ENCODE data around the gene MARCHF6. TPM values are rescaled to one million over a fixed set of nuclear protein-coding genes. Genes with fewer than 3 reads are reported as not detected.

The MARCHF6 gene
- total and polyA plus RNA-seq, 2 of the 8 experiments (the other 6 are each of a cell fraction or from before 2014, with no cell fraction given): 93.1 to 118 TPM

DNA sequence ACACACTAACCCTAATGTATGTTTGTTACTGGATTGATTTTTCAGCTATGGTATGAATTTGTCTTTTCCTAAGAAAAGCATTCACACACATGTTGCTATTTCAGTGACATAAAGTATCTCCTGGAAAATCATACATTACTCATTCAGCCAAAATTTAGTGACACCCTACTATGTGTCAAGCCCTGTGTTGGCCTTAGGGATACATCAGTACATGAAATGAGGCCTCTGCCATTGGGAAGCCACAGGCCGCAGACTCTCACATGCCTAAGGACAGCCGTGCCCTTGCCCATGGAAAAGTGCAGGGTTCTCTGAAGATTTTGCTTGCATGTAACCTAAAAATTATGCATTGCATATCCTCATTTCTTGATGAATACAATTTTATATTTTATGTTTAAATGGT is 5.2 kb upstream of the MARCHF6 start:
- no peak overlapping the region for H2BK12ac ChIP-seq (ENCODE audit: low read depth, low read length)
- no peaks in the 10 kb centered on the region for H4K20me1 ChIP-seq (replicated peaks in 1 of 2; ENCODE audit: control insufficient read depth in 1 of 2, insufficient read depth in 2 of 2, low read length in 2 of 2)
- no peak for FAIRE-seq
- H3K23me2 ChIP-seq (ENCODE audit: low read depth, low read length): no peaks in the 10 kb centered on the region
- peaks cover 2 to 8% (median 4%) of the 10 kb centered on the region in 4 experiments; a peak in 5 of 7 replicates for H3K4me1 ChIP-seq (replicated peaks in 1 of 4; ENCODE audit: control insufficient read depth in 3 of 4, insufficient read depth in 4 of 4, low read length in 3 of 4)
- no peak overlapping the region for H3K27ac ChIP-seq (ENCODE audit: low read depth, low read length)
- 88% methylated on average over 2 of the region's 2 CpGs; no CpG with 5 or more reads in 1 of the 2 experiments for WGBS, 2 experiments (ENCODE audit: extremely low coverage in 1 of 2, insufficient coverage in 1 of 2, insufficient read length in 1 of 2, insufficient replicate concordance in 2 of 2, low coverage in 1 of 2, low lambda C conversion rate in 2 of 2, missing lambda C conversion rate in 1 of 2)
- no peak overlapping the region for H3K4me3 ChIP-seq (ENCODE audit: extremely low read depth in 1 of 4, insufficient read depth in 2 of 4, low read depth in 3 of 4, low read length in 4 of 4)
- DNase-seq (ENCODE audit: low read depth in 1 of 2, low spot score in 2 of 2): no peak
- H3K23ac ChIP-seq (ENCODE audit: insufficient read length): no peak overlapping the region
- no peak overlapping the region for H3K14ac ChIP-seq (ENCODE audit: insufficient read length)
- no peak overlapping the region for H3K4ac ChIP-seq (replicated peaks; ENCODE audit: insufficient read length, low read depth, low read length)
- no peaks in the 10 kb centered on the region for H3K36me3 ChIP-seq (ENCODE audit: control insufficient read depth in 2 of 4, insufficient read depth in 4 of 4, low read length in 3 of 4)
- no peak overlapping the region for H2AFZ ChIP-seq (ENCODE audit: low read length)
- H2BK5ac ChIP-seq (ENCODE audit: low read depth, low read length): no peak overlapping the region
- H3K9me3 ChIP-seq (ENCODE audit: insufficient read depth in 2 of 2, low read depth in 1 of 2, low read length in 1 of 2): no peaks in the 10 kb centered on the region
- H3K27me3 ChIP-seq (replicated peaks in 1 of 4; ENCODE audit: control insufficient read depth in 3 of 4, extremely low read depth in 1 of 4, insufficient read depth in 3 of 4, low read length in 3 of 4): peaks cover 0 to 6% (median under 1%) of the 10 kb centered on the region in 4 experiments; a peak in 1 of 7 replicates
- H3K56ac ChIP-seq (replicated peaks; ENCODE audit: insufficient read length, low read depth, low read length): no peak overlapping the region
- POLR2A ChIA-PET (ENCODE audit: partially characterized antibody): no interaction called here
- no peak overlapping the region for H4K8ac ChIP-seq (ENCODE audit: extremely low read depth, insufficient read depth, low read length)
- no peak overlapping the region for H4K91ac ChIP-seq (replicated peaks; ENCODE audit: insufficient read length, low read length)
- H2BK20ac ChIP-seq (ENCODE audit: low read length): no peak overlapping the region
- no peaks in the 10 kb centered on the region for H3K79me2 ChIP-seq (ENCODE audit: control insufficient read depth in 1 of 2, insufficient read depth in 2 of 2, low read length in 2 of 2)
- H3K9ac ChIP-seq (replicated peaks in 1 of 4; ENCODE audit: extremely low read depth in 1 of 4, low read depth in 3 of 4, low read length in 3 of 4): no peak overlapping the region
- no peak overlapping the region for H4K5ac ChIP-seq (ENCODE audit: insufficient read length, low read depth, low read length)
- H3K79me1 ChIP-seq (ENCODE audit: low read depth, low read length): no peaks in the 10 kb centered on the region
- no peak overlapping the region for H3K18ac ChIP-seq (ENCODE audit: extremely low read depth, low read length)
- H3K4me2 ChIP-seq (ENCODE audit: insufficient read depth in 1 of 2, low read depth in 2 of 2, low read length in 2 of 2): no peak overlapping the region
- H2AK5ac ChIP-seq (ENCODE audit: low read depth, low read length): no peak overlapping the region
- H2BK120ac ChIP-seq (replicated peaks; ENCODE audit: low read depth, low read length): no peak overlapping the region
- H2BK15ac ChIP-seq (ENCODE audit: low read length): no peak overlapping the region
- CTCF ChIA-PET (ENCODE audit: partially characterized antibody): interaction anchor here (1.0 kb wide), 1 partner anchor 9 kb away, joined by 4 read pairs; no protein-coding TSS in a partner anchor
- TF ChIP-seq CBX5 (IDR thresholded peaks at IDR 0.05; ENCODE audit: low read depth, low read length): no peak
- TF ChIP-seq SUZ12 (IDR thresholded peaks at IDR 0.05; ENCODE audit: low read length): no peak
- TF ChIP-seq EZH2 (IDR thresholded peaks at IDR 0.05; ENCODE audit: low read depth, low read length, severe bottlenecking): no peak
- TF ChIP-seq SAP30 (IDR thresholded peaks at IDR 0.05; ENCODE audit: insufficient read depth, insufficient replicate concordance, low read length): no peak
- TF ChIP-seq HDAC2 (IDR thresholded peaks at IDR 0.05; ENCODE audit: borderline replicate concordance in 1 of 2, low read depth in 2 of 2, low read length in 2 of 2): no peak
- no peak for TF ChIP-seq FOSL1 (IDR thresholded peaks at IDR 0.05; ENCODE audit: insufficient read depth, low read depth, low read length)
- no peak for TF ChIP-seq SIX5 (IDR thresholded peaks at IDR 0.05; ENCODE audit: low read depth, low read length)

All from H1 (cell line).